Lower lobe of right lung (tissue), 2 donors: ENCODE measurements around the gene PRAMEF17. TPM values are rescaled to one million over a fixed set of nuclear protein-coding genes. Genes with fewer than 3 reads are reported as not detected.
"Not testable (repeated sequence)": the region's sequence is repeated elsewhere in the genome, so short reads cannot be mapped to it uniquely, and the experiment has no call there.

Experiments
- ATAC-seq, 2 donors: fragments of 200-7000 bp; cut with Tn5 transposase; one replicate each; pipeline ENCODE4 v1.9.1; 2020 to 2022; ENCODE audit warnings: mild to moderate bottlenecking in 2 of 2, moderate library complexity in 2 of 2
- DNase-seq: peaks from one replicate; pipeline ENCODE4 v3.0.0-alpha.2; 2020
- H3K27ac ChIP-seq: fragments of 200-600 bp; one replicate; pipeline ENCODE4 v1.8.0; 2022
- H3K27me3 ChIP-seq: fragments of 200-600 bp; one replicate; pipeline ENCODE4 v1.8.0; 2022; ENCODE audit warnings: low read depth
- H3K36me3 ChIP-seq: fragments of 200-600 bp; one replicate; pipeline ENCODE4 v1.8.0; 2022; ENCODE audit warnings: mild to moderate bottlenecking
- H3K4me1 ChIP-seq: fragments of 200-600 bp; one replicate; pipeline ENCODE4 v1.8.0; 2022
- H3K4me3 ChIP-seq: fragments of 200-600 bp; one replicate; pipeline ENCODE4 v1.8.0; 2022; ENCODE audit warnings: mild to moderate bottlenecking
- H3K9me3 ChIP-seq: fragments of 200-600 bp; one replicate; pipeline ENCODE4 v1.8.0; 2022
- intact Hi-C: fragments of 100-400 bp; cut with DNase I; formaldehyde crosslinking; loops from one replicate; pipeline ENCODE4 v1.11.0; 2022
- total RNA-seq: library from RNA; stranded (reverse); fragmentation: NEBNext Ultra II Directional; extraction: Animal tissue kit (Norgen Biotek cat#: 25700); gene quantifications from one replicate; pipeline ENCODE4 v1.2.1, GENCODE V29; 2021
- TF ChIP-seq, protein P1 (sequence below): fragments of 200-600 bp; IDR thresholded peaks from one replicate; pipeline ENCODE4 v1.8.0; 2022; ENCODE audit warnings: antibody characterized with exemption, mild to moderate bottlenecking
- donor health status: DM: no; HTN: yes; CAD: no; lungs with severe emphysema.

PRAMEF17 gene
- total RNA-seq, 1 donor from 2014 or later = not detected

DNA sequence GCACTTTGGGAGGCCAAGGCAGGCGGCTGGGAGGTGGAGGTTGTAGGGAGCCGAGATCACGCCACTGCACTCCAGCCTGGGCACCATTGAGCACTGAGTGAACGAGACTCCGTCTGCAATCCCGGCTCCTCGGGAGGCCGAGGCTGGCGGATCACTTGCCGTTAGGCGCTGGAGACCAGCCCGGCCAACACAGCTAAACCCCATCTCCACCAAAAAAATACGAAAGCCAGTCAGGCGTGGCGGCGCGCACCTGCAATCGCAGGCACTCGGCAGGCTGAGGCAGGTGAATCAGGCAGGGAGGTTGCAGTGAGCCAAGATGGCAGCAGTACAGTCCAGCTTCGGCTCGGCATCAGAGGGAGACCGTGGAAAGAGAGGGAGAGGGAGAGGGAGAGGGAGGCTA lies 5.9 kb downstream of the PRAMEF17 start:
- H3K27me3 ChIP-seq, DNase-seq, H3K36me3 ChIP-seq, intact Hi-C loops, H3K9me3 ChIP-seq, H3K27ac ChIP-seq, H3K4me3 ChIP-seq, H3K4me1 ChIP-seq, ATAC-seq: not testable (repeated sequence)

DNA sequence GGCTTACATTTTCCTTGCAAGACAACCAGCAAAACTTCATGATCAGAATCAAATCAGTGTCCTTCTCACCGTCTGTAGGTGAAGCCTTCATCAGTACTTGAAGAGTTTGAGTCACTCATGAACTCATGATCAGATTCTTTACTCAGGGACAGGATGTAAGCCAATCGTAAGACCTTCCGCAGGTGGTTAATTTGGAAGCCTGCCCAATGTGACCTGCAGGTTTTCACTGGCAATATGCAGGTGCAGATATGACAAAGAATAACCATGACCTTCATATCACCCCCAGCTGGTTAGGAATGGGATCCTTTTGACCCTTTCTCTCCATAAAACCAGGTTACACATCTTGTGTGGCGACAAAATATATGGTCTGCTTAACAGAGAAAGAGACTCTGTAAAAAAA lies 18.4 kb downstream of the PRAMEF17 start:
- H3K36me3 ChIP-seq = no peaks in the 10 kb centered on the region

DNA sequence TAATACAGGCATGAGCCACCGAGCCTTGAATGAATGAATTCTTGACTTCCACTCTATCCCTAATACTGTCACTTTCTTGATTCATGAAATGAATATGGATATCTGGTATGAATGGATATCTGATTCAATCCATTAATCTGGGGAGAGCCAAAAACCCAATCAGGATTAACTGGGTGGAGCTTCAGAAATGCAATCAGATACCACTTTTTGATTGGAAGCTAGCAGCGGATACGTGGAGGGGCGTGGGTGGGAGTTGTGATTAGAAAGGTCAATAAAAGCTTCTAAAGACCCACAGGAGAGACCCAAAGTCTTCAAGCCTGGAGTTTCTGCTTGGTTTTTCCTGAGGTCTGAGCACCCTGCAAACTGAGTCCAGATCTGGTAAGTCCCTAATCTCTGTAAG lies 20.7 kb downstream of the PRAMEF17 start, which contains the start of gene PRAMEF20:
PRAMEF20 (plus strand) TSS at position 301 of the 400 bp plus-strand sequence. CDS start 5,905 bp downstream, outside the sequence.
- H3K4me1 ChIP-seq, ATAC-seq, H3K27ac ChIP-seq, intact Hi-C loops, H3K27me3 ChIP-seq, H3K9me3 ChIP-seq, DNase-seq, H3K36me3 ChIP-seq, H3K4me3 ChIP-seq: not testable (repeated sequence)

More for the DNA sequence above, 18.4 kb downstream of the PRAMEF17 start:
- Histone ChIP-seq H3K27me3 (no peaks in the 10 kb centered on the region), H3K27ac (no peak overlapping the region), H3K4me1 (no peaks in the 10 kb centered on the region), H3K4me3 (no peak overlapping the region), H3K9me3 (no peaks in the 10 kb centered on the region)
- ATAC-seq (no peak), DNase-seq (no peak)
- intact Hi-C loops = no loop called here
- TF ChIP-seq, protein P1, sequence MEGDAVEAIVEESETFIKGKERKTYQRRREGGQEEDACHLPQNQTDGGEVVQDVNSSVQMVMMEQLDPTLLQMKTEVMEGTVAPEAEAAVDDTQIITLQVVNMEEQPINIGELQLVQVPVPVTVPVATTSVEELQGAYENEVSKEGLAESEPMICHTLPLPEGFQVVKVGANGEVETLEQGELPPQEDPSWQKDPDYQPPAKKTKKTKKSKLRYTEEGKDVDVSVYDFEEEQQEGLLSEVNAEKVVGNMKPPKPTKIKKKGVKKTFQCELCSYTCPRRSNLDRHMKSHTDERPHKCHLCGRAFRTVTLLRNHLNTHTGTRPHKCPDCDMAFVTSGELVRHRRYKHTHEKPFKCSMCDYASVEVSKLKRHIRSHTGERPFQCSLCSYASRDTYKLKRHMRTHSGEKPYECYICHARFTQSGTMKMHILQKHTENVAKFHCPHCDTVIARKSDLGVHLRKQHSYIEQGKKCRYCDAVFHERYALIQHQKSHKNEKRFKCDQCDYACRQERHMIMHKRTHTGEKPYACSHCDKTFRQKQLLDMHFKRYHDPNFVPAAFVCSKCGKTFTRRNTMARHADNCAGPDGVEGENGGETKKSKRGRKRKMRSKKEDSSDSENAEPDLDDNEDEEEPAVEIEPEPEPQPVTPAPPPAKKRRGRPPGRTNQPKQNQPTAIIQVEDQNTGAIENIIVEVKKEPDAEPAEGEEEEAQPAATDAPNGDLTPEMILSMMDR = no peak

DNA sequence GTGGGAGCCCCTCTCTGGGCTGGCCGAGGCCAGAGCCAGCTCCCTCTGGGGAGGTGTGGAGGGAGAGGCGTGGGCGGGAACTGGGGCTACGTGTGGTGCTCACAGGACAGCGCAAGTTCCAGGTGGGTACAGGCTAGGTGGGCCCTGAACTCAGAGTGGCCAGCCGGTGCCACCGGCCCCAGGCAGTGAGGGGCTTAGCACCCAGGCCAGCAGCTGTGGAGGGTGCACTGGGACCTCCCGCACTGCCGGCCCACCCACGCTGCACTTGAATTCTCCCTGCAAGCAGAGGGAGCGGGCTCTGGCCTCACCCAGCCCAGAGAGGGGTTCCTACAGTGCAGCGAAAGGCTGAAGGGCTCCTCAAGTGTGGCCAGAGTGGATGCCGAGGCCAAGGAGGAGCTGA lies 41.1 kb downstream of the PRAMEF17 start:
- H3K4me3 ChIP-seq = no peak overlapping the region
- TF ChIP-seq, protein P1 = no peak
- H3K36me3 ChIP-seq = no peaks in the 10 kb centered on the region
- H3K27ac ChIP-seq = no peak overlapping the region
- peaks cover 3% of the 10 kb centered on the region for H3K27me3 ChIP-seq
- intact Hi-C loops = no loop called here
- ATAC-seq (no peak), DNase-seq (no peak)
- no peaks in the 10 kb centered on the region for H3K9me3 ChIP-seq
- H3K4me1 ChIP-seq = no peaks in the 10 kb centered on the region

DNA sequence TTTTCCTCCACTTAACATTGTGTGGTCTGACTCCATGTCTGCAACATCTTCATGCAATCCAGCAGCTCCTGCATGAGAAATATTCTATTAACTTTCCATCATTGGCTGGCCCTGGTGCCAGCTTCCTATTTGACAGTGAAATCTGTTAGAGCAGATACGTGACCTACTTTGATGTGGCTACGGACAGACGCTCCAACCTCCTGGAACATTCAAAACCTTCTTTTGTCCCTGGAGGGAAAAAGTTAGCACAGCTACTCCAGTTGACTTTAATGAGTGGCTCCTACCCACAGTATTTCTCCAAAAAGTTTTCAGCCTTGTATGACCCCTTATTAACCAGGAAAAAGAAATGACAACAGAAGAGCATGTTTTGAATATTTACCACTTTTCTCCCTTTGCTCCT lies 42.8 kb downstream of the PRAMEF17 start:
- intact Hi-C loops = no loop called here
- H3K27ac ChIP-seq = no peak overlapping the region
- ATAC-seq (no peak), DNase-seq (no peak)
- no peaks in the 10 kb centered on the region for H3K9me3 ChIP-seq
- TF ChIP-seq, protein P1 = no peak
- H3K4me1 ChIP-seq = no peaks in the 10 kb centered on the region
- no peaks in the 10 kb centered on the region for H3K36me3 ChIP-seq
- H3K27me3 ChIP-seq = no peaks in the 10 kb centered on the region
- H3K4me3 ChIP-seq = no peak overlapping the region

DNA sequence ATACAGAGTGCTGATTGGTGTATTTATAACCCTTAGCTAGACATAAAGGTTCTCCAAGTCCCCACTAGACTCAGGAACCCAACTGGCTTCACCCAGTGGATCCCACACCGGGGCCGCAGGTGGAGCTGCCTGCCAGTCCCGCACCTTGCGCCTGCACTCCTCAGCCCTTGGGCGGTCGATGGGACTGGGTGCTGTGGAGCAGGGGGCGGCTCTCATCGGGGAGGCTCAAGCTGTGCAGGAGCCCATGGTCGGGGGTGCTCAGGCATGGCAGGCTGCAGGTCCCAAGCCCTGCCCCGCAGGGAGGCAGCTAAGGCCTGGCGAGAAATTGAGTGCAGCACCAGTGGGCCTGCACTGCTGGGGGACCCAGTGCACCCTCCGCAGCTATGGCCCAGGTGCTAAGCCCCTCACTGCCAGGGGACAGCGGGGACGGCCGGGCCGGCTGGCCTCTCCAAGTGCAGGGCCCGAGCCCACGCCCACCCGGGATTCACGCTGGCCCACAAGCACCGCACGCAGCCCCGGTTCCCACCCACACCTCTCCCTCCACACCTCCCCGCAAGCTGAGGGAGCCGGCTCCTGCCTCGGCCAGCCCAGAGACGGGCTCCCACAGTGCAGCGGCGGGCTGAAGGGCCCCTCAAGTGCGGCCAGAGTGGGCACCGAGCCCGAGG lies 44.4 kb downstream of the PRAMEF17 start:
- ATAC-seq, H3K4me1 ChIP-seq, H3K27ac ChIP-seq, intact Hi-C loops, DNase-seq, H3K9me3 ChIP-seq, H3K36me3 ChIP-seq, H3K27me3 ChIP-seq, H3K4me3 ChIP-seq: not testable (repeated sequence)

DNA sequence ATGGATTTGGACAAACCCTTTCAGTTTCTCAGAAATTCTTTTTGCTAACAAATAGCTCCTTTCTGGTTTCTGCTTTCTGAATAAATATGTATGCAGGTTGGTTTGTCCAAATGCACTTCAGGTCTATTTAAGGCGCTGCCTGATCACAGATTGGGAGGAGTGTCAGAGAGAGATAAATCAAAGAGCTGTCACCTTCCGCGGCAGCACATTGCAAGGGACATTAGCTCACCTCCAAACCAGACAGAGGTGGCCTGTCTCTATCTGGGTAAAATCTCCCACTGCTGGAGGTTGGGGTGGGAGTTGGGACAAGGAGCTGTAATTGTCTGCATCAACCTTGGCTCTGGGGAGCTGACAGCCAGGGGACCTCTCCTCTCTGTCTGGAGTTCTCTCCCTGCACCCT lies 46.0 kb downstream of the PRAMEF17 start:
- no peak overlapping the region for H3K27ac ChIP-seq
- no peak overlapping the region for H3K4me3 ChIP-seq
- no peak for DNase-seq
- TF ChIP-seq, protein P1 = no peak
- no peaks in the 10 kb centered on the region for H3K36me3 ChIP-seq
- no peak for ATAC-seq
- H3K27me3 ChIP-seq = no peaks in the 10 kb centered on the region
- intact Hi-C loops = no loop called here
- H3K9me3 ChIP-seq = no peaks in the 10 kb centered on the region
- H3K4me1 ChIP-seq = no peaks in the 10 kb centered on the region

DNA sequence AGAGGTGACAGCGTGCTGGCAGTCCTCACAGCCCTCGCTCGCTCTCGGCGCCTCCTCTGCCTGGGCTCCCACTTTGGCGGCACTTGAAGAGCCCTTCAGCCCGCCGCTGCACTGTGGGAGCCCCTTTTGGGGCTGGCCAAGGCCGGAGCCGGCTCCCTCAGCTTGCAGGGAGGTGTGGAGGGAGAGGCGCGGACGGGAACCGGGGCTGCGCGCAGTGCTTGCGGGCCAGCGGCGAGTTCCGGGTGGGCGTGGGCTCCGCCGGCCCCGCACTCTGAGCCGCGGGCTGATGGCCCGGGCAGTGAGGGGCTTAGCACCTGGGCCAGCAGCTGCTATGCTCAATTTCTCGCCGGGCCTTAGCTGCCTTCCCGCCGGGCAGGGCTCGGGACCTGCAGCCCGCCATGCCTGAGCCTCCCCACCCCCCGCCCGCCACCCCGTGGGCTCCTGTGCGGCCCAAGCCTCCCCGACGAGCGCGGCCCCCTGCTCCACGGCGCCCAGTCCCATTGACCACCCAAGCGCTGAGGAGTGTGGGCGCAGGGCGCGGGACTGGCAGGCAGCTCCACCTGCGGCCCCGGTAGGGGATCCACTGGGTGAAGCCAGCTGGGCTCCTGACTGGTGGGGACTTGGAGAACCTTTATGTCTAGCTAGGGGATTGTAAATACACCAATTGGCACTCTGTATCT lies 49.8 kb downstream of the PRAMEF17 start:
- intact Hi-C loops, H3K27me3 ChIP-seq, H3K27ac ChIP-seq, ATAC-seq, H3K36me3 ChIP-seq, H3K4me3 ChIP-seq, H3K4me1 ChIP-seq, H3K9me3 ChIP-seq, DNase-seq: not testable (repeated sequence)
